GM19395 (cell line): Measurements from ENCODE around the gene AFF4.

Experiments
- ATAC-seq: cut with Tn5 transposase; IDR thresholded peaks from one replicate; pipeline ENCODE4 v1.9.1; 2021; ENCODE audit warnings: mild to moderate bottlenecking, moderate library complexity; ENCODE audit not compliant: unreplicated experiment

The AFF4 gene

GRCh38 chr5:132895719-132896305, 67.6 kb downstream of the AFF4 start:
- ATAC-seq, result no peak

GRCh38 chr5:132890817-132891216, 72.6 kb downstream of the AFF4 start:
- ATAC-seq, result no peak

- no peak for ATAC-seq
These were observed 73.9 kb downstream of the AFF4 start for GRCh38 chr5:132889501-132889900.

GRCh38 chr5:132887283-132887682, 76.2 kb downstream of the AFF4 start:
- no peak for ATAC-seq

GRCh38 chr5:132886064-132886823, 77.2 kb downstream of the AFF4 start:
- no peak for ATAC-seq

- no peak for ATAC-seq
These were observed 78.9 kb downstream of the AFF4 start for GRCh38 chr5:132884548-132884947.

- ATAC-seq, result no peak
These were observed 80.1 kb downstream of the AFF4 start for GRCh38 chr5:132883261-132883834.

GRCh38 chr5:132877938-132878337, 85.5 kb downstream of the AFF4 start:
- ATAC-seq, result no peak

- no peak for ATAC-seq
These were observed 86.0 kb downstream of the AFF4 start for GRCh38 chr5:132877466-132877865.

- ATAC-seq, result no peak
These were observed 87.2 kb downstream of the AFF4 start for GRCh38 chr5:132876020-132876759.

- ATAC-seq, result no peak
These were observed 89.5 kb downstream of the AFF4 start for GRCh38 chr5:132873930-132874271.

- ATAC-seq, result no peak
These were observed 90.1 kb downstream of the AFF4 start, which contains the start of gene LEAP2 for GRCh38 chr5:132873119-132873929. TSS of gene LEAP2 (plus strand) at chr5:132873668. CDS start at chr5:132873695, 27 bp downstream.

GRCh38 chr5:132872788-132873118, 90.7 kb downstream of the AFF4 start:
- no peak for ATAC-seq

GRCh38 chr5:132871459-132872284, 91.8 kb downstream of the AFF4 start:
- ATAC-seq, result no peak

- no peak for ATAC-seq
These were observed 92.6 kb downstream of the AFF4 start for GRCh38 chr5:132870801-132871200.

GRCh38 chr5:132868754-132869153, 94.7 kb downstream of the AFF4 start:
- no peak for ATAC-seq

- ATAC-seq, result peak; percentile 13
These were observed 96.4 kb downstream of the AFF4 start for GRCh38 chr5:132867046-132867451.

- ATAC-seq, result peak; percentile 99
These were observed 96.9 kb downstream of the AFF4 start, which contains the start of the genes GDF9 and UQCRQ for GRCh38 chr5:132866342-132867045. TSS of gene GDF9 (minus strand) at chr5:132866469. CDS start at chr5:132864533, 1,936 bp downstream. TSS of gene UQCRQ (plus strand) at chr5:132866642. CDS start at chr5:132866882, 240 bp downstream.

GRCh38 chr5:132865668-132866341, 97.6 kb downstream of the AFF4 start:
- peak; percentile 44 for ATAC-seq
